Measurements from ENCODE around the gene SHISA8. TPM values are rescaled to one million over a fixed set of nuclear protein-coding genes. Genes with fewer than 3 reads are reported as not detected.

Gene SHISA8
- total and polyA plus RNA-seq, 2 of the 13 experiments (the other 11 are each of a cell fraction or from before 2014, with no cell fraction given): not detected

DNA sequence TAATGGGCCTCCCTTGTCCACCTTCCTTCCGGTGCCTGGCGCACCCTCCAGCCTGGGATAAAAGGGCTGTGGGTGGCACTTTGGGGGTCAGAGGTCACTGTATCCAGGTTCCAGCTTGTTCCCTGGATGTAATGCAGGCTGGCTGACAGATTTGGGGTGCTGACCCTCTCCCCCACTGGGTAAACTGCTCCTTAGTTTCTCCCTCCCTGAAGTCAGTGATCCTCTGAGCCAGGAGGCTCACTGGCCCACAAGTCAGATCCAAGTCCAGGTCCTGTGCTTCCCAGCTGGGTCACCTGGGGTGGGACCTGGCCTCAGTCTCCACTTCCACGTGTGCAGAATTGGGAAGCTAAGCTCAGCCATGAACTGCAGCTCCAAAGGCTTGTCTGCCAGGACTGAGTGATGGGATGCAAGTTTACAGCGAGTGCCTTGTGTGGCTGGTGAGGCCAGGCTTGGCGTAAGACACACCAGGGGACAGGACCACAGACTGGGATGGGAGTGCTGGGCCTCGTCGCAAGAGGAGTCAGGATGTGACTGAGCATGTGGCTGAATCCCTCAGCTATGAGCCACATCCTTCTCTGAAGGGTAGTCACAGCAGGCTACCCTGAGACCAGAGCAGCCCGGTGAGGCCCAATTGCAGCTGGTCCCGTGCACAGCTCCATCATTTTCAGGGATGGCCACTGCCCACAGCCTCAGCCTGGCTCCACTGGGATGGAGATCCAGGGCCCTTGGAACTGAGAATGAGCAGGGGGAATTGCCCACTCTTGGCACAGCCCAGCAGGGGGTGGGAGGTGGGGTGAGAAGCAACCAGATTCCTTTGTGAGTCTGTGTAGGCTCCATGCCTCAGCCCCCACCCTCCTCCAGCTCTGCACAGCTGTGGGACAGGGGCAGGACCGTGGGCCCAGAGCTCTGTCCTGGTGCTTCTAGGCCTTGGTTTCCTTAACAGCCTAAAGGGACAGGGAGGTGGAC, 7.2 kb downstream of the SHISA8 start:
- WGBS (ENCODE audit: low lambda C conversion rate): 77% methylated on average over 4 of the region's 10 CpGs
- H3K36me3 ChIP-seq (replicated peaks in 1 of 2; ENCODE audit: control insufficient read depth in 1 of 2, insufficient read depth in 2 of 2, low read length in 2 of 2): peaks cover 11 to 28% of the 10 kb centered on the region in 2 experiments
- no peaks in the 10 kb centered on the region for H3K79me2 ChIP-seq (ENCODE audit: insufficient read depth, low read length)
- H3K9me3 ChIP-seq (ENCODE audit: low read length): no peaks in the 10 kb centered on the region
- DNase-seq (ENCODE audit: low spot score): no peak
- peak; percentile 9 for ATAC-seq
- intact Hi-C loops (cut with micrococcal nuclease; ENCODE audit: unreplicated experiment): no loop called here
- H3K27me3 ChIP-seq (ENCODE audit: control insufficient read depth in 1 of 2, insufficient read depth in 2 of 2, low read length in 2 of 2): peaks cover 15 to 33% of the 10 kb centered on the region in 2 experiments; a peak in 4 of 5 replicates
- CTCF ChIA-PET (ENCODE audit: low intra/inter-chr PET ratio, low total read pairs): no interaction called here
- peaks cover 7% of the 10 kb centered on the region; the same call in 1 of the 2 replicates for H3K4me1 ChIP-seq (ENCODE audit: insufficient read depth, low read length)
- H3K27ac ChIP-seq (ENCODE audit: extremely low read length, insufficient read depth, low read length): no peak overlapping the region
- in situ Hi-C loops (cut with HindIII; ENCODE audit: extremely low pct_ligation_motif_present, low pct_unique_long_range_greater_than_20kb): no loop called here
- H3K9ac ChIP-seq (ENCODE audit: insufficient read depth, low read depth, low read length): no peak overlapping the region
- no peak overlapping the region for H2AFZ ChIP-seq (ENCODE audit: low read length)
- H4K20me1 ChIP-seq (ENCODE audit: insufficient read depth, low read length): peaks cover 36% of the 10 kb centered on the region
- H3K4me2 ChIP-seq (ENCODE audit: low read depth, low read length): no peak overlapping the region
- no peak for FAIRE-seq
- BruUV-seq (replicated peaks): no TSS peak
- no peak overlapping the region for H3K4me3 ChIP-seq (replicated peaks in 1 of 3; ENCODE audit: insufficient read depth in 1 of 3, low read depth in 2 of 3, low read length in 3 of 3)
- POLR2A ChIA-PET: interaction anchor here (0.7 kb wide), 1 partner anchor 22 kb away, joined by 3 read pairs; no protein-coding TSS in a partner anchor
- no peak for TF ChIP-seq MZF1 (CRISPR knock-in tag; IDR thresholded peaks at IDR 0.05; ENCODE audit: borderline replicate concordance)
- peak; percentile 17; the same call in 1 of the 2 replicates for TF ChIP-seq AKAP8 (CRISPR knock-in tag; IDR thresholded peaks at IDR 0.05)
- TF ChIP-seq MYC (CRISPR knock-in tag; IDR thresholded peaks at IDR 0.05; ENCODE audit: borderline replicate concordance): 0 out of 2 replicates have a peak, but pooled peaks have one; percentile 12
- no peak for TF ChIP-seq TBX2 (CRISPR knock-in tag; IDR thresholded peaks at IDR 0.05; ENCODE audit: borderline replicate concordance)
- TF ChIP-seq SMAD3 (CRISPR knock-in tag; IDR thresholded peaks at IDR 0.05): no peak
- TF ChIP-seq POLR2G (IDR thresholded peaks at IDR 0.05; ENCODE audit: low read depth, low read length): peak; percentile 47; the same call in 1 of the 2 replicates
- TF ChIP-seq KLF11 (CRISPR knock-in tag; IDR thresholded peaks at IDR 0.05): no peak
- no peak for TF ChIP-seq DNMT3B (CRISPR knock-in tag; conservative IDR thresholded peaks at IDR 0.05)
- TF ChIP-seq ZNF121 (CRISPR knock-in tag; IDR thresholded peaks at IDR 0.05): no peak
- TF ChIP-seq, protein P1, sequence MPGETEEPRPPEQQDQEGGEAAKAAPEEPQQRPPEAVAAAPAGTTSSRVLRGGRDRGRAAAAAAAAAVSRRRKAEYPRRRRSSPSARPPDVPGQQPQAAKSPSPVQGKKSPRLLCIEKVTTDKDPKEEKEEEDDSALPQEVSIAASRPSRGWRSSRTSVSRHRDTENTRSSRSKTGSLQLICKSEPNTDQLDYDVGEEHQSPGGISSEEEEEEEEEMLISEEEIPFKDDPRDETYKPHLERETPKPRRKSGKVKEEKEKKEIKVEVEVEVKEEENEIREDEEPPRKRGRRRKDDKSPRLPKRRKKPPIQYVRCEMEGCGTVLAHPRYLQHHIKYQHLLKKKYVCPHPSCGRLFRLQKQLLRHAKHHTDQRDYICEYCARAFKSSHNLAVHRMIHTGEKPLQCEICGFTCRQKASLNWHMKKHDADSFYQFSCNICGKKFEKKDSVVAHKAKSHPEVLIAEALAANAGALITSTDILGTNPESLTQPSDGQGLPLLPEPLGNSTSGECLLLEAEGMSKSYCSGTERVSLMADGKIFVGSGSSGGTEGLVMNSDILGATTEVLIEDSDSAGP (CRISPR knock-in tag; IDR thresholded peaks at IDR 0.05; ENCODE audit: borderline replicate concordance): peak; percentile 44; the same call in 1 of the 2 replicates
- no peak for TF ChIP-seq NBN (conservative IDR thresholded peaks at IDR 0.05)
- TF ChIP-seq ZNF335 (CRISPR knock-in tag; IDR thresholded peaks at IDR 0.05): no peak
- TF ChIP-seq AHDC1 (CRISPR knock-in tag; IDR thresholded peaks at IDR 0.05; ENCODE audit: borderline replicate concordance): no peak

Measured in HepG2 (cell line).